HS-5 (cell line): ENCODE data around the gene SRPK3.

ENCODE experiments used
- DNase-seq: peaks from one replicate; pipeline ENCODE4 v3.0.0-alpha.2; 2012; ENCODE audit warnings: low read depth

The SRPK3 gene

GRCh38 chrX:153831429-153832150, 50.7 kb downstream of the SRPK3 start:
- DNase-seq, result no peak

GRCh38 chrX:153832728-153833127, 51.9 kb downstream of the SRPK3 start:
- no peak for DNase-seq
